GM12878 (cell line): ENCODE data around the gene NUDT5. TPM values are rescaled to one million over a fixed set of nuclear protein-coding genes. Genes with fewer than 3 reads are reported as not detected.

ENCODE experiments used
- ATAC-seq: fragments of 200-7000 bp; cut with Tn5 transposase; 3 replicates; pipeline ENCODE4 v1.9.1; 2020; ENCODE audit warnings: mild to moderate bottlenecking, moderate library complexity
- BruUV-seq: library from RNA; stranded (reverse); fragments of 400-500 nt; replicated peaks from 2 replicates; lab custom pipeline; 2021; lab: Mats Ljungman, UMichigan
- CTCF ChIA-PET: fragments of 300-600 bp; sonication (Branson Sonifier 250); formaldehyde crosslinking; extraction: SDS; loops from one replicate; lab custom pipeline; 2021; ENCODE audit warnings: inconsistent platforms; lab: Yijun Ruan, JAX
- POLR2A ChIA-PET: fragments of 350-600 bp; formaldehyde crosslinking; extraction: SDS; loops from one replicate; lab custom pipeline; 2021; ENCODE audit warnings: inconsistent platforms; lab: Charles Lee
- RAD21 ChIA-PET: fragments of 300-600 bp; sonication (Branson Sonifier 250); formaldehyde crosslinking; loops from one replicate; lab custom pipeline; 2023; ENCODE audit warnings: antibody characterized with exemption; ENCODE audit not compliant: unreplicated experiment; lab: Charles Lee
- SMC1A ChIA-PET: fragments of 300-600 bp; sonication (Branson Sonifier 250); formaldehyde crosslinking; loops from one replicate; lab custom pipeline; 2023; ENCODE audit not compliant: unreplicated experiment, uncharacterized antibody; lab: Charles Lee
- DNase-seq: peaks from one replicate; pipeline ENCODE4 v3.0.0-alpha.2; 2011; ENCODE audit warnings: low read depth, low spot score
- FAIRE-seq: peaks from 3 replicates; lab custom pipeline; 2011; peaks lifted over from hg19 to GRCh38; lab: Jason Lieb, UNC
- H2AFZ ChIP-seq: 2 replicates; pipeline ENCODE4 v1.6.0; 2011; ENCODE audit warnings: low read depth, low read length, control low read depth; ENCODE audit not compliant: control insufficient read depth
- H3K27ac ChIP-seq: 2 replicates; pipeline ENCODE4 v1.5.1; 2011; ENCODE audit warnings: control low read depth; ENCODE audit not compliant: control insufficient read depth, insufficient read depth
- H3K27me3 ChIP-seq, 2 experiments: replicated peaks in 1 of 2; 2 replicates each; pipeline versions ENCODE4 v1.6.0 to v1.6.1; 2011; ENCODE audit warnings: low read length in 1 of 2; ENCODE audit not compliant: control insufficient read depth in 2 of 2, insufficient read depth in 2 of 2
- H3K36me3 ChIP-seq, 2 experiments: 2 replicates each; pipeline ENCODE4 v1.5.1; 2011; ENCODE audit warnings: low read length in 1 of 2; ENCODE audit not compliant: control insufficient read depth in 2 of 2, insufficient read depth in 2 of 2
- H3K4me1 ChIP-seq: 2 replicates; pipeline ENCODE4 v1.6.1; 2011; ENCODE audit warnings: mild to moderate bottlenecking, low read length, moderate library complexity, mixed read lengths; ENCODE audit not compliant: control insufficient read depth, insufficient read depth
- H3K4me2 ChIP-seq: 2 replicates; pipeline ENCODE4 v1.6.0; 2011; ENCODE audit warnings: control low read depth; ENCODE audit not compliant: control insufficient read depth, insufficient read depth
- H3K4me3 ChIP-seq: fragments of 200-600 bp; sonication (generic); 2 replicates; pipeline ENCODE4 v1.5.1; 2016
- H3K79me2 ChIP-seq: 2 replicates; pipeline ENCODE4 v1.6.0; 2011; ENCODE audit warnings: low read length; ENCODE audit not compliant: control insufficient read depth, insufficient read depth
- H3K9ac ChIP-seq: 2 replicates; pipeline ENCODE4 v1.8.0; 2011; ENCODE audit warnings: low read length, control low read depth, mixed read lengths; ENCODE audit not compliant: control insufficient read depth, insufficient read depth
- H3K9me3 ChIP-seq: replicated peaks from 3 replicates; pipeline ENCODE4 v1.5.1; 2011; ENCODE audit warnings: mild to moderate bottlenecking, low read length; ENCODE audit not compliant: control insufficient read depth, insufficient read depth
- H4K20me1 ChIP-seq: 2 replicates; pipeline ENCODE4 v1.6.0; 2011; ENCODE audit not compliant: control insufficient read depth, insufficient read depth
- IRF3 ChIP-seq: fragments of 450-650 bp; IDR thresholded peaks from 2 replicates; pipeline ENCODE4 v1.6.1; 2014; ENCODE audit warnings: mild to moderate bottlenecking
- SIN3A ChIP-seq: IDR thresholded peaks from 2 replicates; pipeline ENCODE4 v1.6.1; 2012; ENCODE audit warnings: low read depth, low read length, improper control_type of control experiment
- SREBF2 ChIP-seq: IDR thresholded peaks from 2 replicates; pipeline ENCODE4 v1.6.1; 2012; ENCODE audit warnings: mild to moderate bottlenecking, low read length
- SUPT20H ChIP-seq: IDR thresholded peaks from 2 replicates; pipeline ENCODE4 v1.6.1; 2011; ENCODE audit warnings: low read depth, mild to moderate bottlenecking, low read length, moderate library complexity, borderline replicate concordance; ENCODE audit not compliant: control insufficient read depth
- WGBS: methylation state at CpG from one replicate; pipeline ENCODE4 v1.1.6; 2016; ENCODE audit warnings: low lambda C conversion rate; ENCODE audit not compliant: insufficient replicate concordance, insufficient coverage; ENCODE audit errors: missing lambda C conversion rate; 5-methylcytosine and 5-hydroxymethylcytosine counted together
- in situ Hi-C: fragments of 300-500 bp; cut with MboI; formaldehyde crosslinking; loops from 9 replicates; pipeline ENCODE4 v1.14.3; 2018; ENCODE audit warnings: mixed read lengths
- intact Hi-C: fragments of 100-400 bp; cut with micrococcal nuclease; formaldehyde crosslinking; loops from one replicate; pipeline ENCODE4 v1.14.2; 2022; ENCODE audit not compliant: unreplicated experiment
- polyA plus RNA-seq, 11 experiments: library from polyadenylated mRNA; depleted of rRNA in 4 of 11; unstranded in 6 of 11; stranded (reverse) in 5 of 11; fragments of >200 nt; fragmentation: Nextera tagmentation in 4 of 11; fragmentation: Illumina TruSeq in 1 of 11; extraction: Ambion mirVana in 4 of 11; extraction: Trizol in 1 of 11; gene quantifications; 1 replicate in 1 of 11; 2 replicates in 10 of 11; pipeline versions ENCODE4 v1.2.1 to v1.2.3, GENCODE V29; 2011 to 2016; ENCODE audit warnings: inconsistent platforms in 2 of 11, missing spikeins in 2 of 11, low read depth in 1 of 11
- total RNA-seq, 4 experiments: library from RNA; depleted of rRNA in 3 of 4; stranded (reverse); fragments of >200 nt in 3 of 4; fragmentation: Illumina TruSeq in 1 of 4; extraction: Trizol in 1 of 4; gene quantifications; 2 replicates each; pipeline versions ENCODE4 v1.2.1 to v1.2.3, GENCODE V29; 2013 to 2021

Gene NUDT5
- total and polyA plus RNA-seq, 10 of the 15 experiments (the other 5 are each of a cell fraction or from before 2014, with no cell fraction given): 74.1 to 345 (median 153) TPM

- ChIA-PET RAD21 (no interaction called here), POLR2A (no interaction called here), SMC1A (interaction anchor here (0.6 kb wide), 1 partner anchor 10 kb away, joined by 3 read pairs; no protein-coding TSS in a partner anchor), CTCF (interaction anchor here (1.7 to 3.4 kb wide), 2 partner anchors 10 to 430 kb away, joined by 3 to 23 read pairs; no protein-coding TSS in a partner anchor)
- Histone ChIP-seq H3K4me1 (no peaks in the 10 kb centered on the region), H3K4me2 (no peak overlapping the region), H4K20me1 (no peaks in the 10 kb centered on the region), H3K4me3 (no peak overlapping the region), H3K27me3 (no peaks in the 10 kb centered on the region), H3K27ac (no peak overlapping the region), H2AFZ (no peak overlapping the region), H3K9me3 (no peaks in the 10 kb centered on the region), H3K36me3 (peaks cover 11 to 25% of the 10 kb centered on the region in 2 experiments), H3K9ac (no peak overlapping the region), H3K79me2 (no peaks in the 10 kb centered on the region)
- DNase-seq (no peak), FAIRE-seq (no peak), ATAC-seq (no peak)
- WGBS: 100% methylated on average over 2 of the region's 2 CpGs
- BruUV-seq: no TSS peak
- intact Hi-C loops (no loop called here), in situ Hi-C loops (no loop called here)
- no peak for TF ChIP-seq IRF3
- no peak for TF ChIP-seq SREBF2
- TF ChIP-seq SUPT20H: no peak
- no peak for TF ChIP-seq SIN3A
Measured at GRCh38 chr10:12225444-12225843, 29.8 kb upstream of the NUDT5 start.
